Activated T-cell treated with anti-CD3 and anti-CD28 coated beads, Interleukin-2, amount 50 U/mL, for 4 hours (primary cell): ENCODE results near the gene C14orf180. TPM values are rescaled to one million over a fixed set of nuclear protein-coding genes. Genes with fewer than 3 reads are reported as not detected.
"Not testable (repeated sequence)": the region's sequence is repeated elsewhere in the genome, so short reads cannot be mapped to it uniquely, and the experiment has no call there.

ENCODE experiments used
- ATAC-seq, 2 donors: fragments of 200-7000 bp; cut with Tn5 transposase; one replicate each; pipeline ENCODE4 v1.10.0; 2021
- DNase-seq: peaks from one replicate; pipeline ENCODE4 v3.0.0-alpha.2; 2020
- H3K27me3 Mint-ChIP-seq: one replicate; pipeline ENCODE4 v1.8.0; 2021; ENCODE audit warnings: low read depth, mixed read lengths
- H3K36me3 Mint-ChIP-seq: one replicate; pipeline ENCODE4 v1.8.0; 2022; ENCODE audit warnings: mixed read lengths; ENCODE audit not compliant: insufficient read depth
- H3K4me1 Mint-ChIP-seq: one replicate; pipeline ENCODE4 v1.8.0; 2021; ENCODE audit warnings: low read depth, mixed read lengths
- H3K4me3 Mint-ChIP-seq: one replicate; pipeline ENCODE4 v1.8.0; 2021; ENCODE audit warnings: mild to moderate bottlenecking, moderate library complexity, mixed read lengths
- H3K9me3 Mint-ChIP-seq: one replicate; pipeline ENCODE4 v1.8.0; 2021; ENCODE audit warnings: mixed read lengths
- total RNA-seq, 3 donors: library from RNA; stranded (reverse); gene quantifications; one replicate each; pipeline ENCODE4 v1.2.1, GENCODE V29; 2021

Gene C14orf180
- total RNA-seq, 3 donors from 2014 or later, result not detected

GRCh38 chr14:104609666-104610065 is 30.1 kb downstream of the C14orf180 start:
- DNase-seq (no peak), ATAC-seq (no peak)
- Mint-ChIP-seq H3K9me3 (no peaks in the 10 kb centered on the region), H3K27me3 (peaks cover 56% of the 10 kb centered on the region), H3K36me3 (no peaks in the 10 kb centered on the region), H3K4me3 (no peak overlapping the region), H3K4me1 (no peaks in the 10 kb centered on the region)

- no peaks in the 10 kb centered on the region for H3K4me1 Mint-ChIP-seq
- no peaks in the 10 kb centered on the region for H3K9me3 Mint-ChIP-seq
- no peaks in the 10 kb centered on the region for H3K36me3 Mint-ChIP-seq
- no peak overlapping the region for H3K4me3 Mint-ChIP-seq
- peaks cover 46% of the 10 kb centered on the region for H3K27me3 Mint-ChIP-seq
- ATAC-seq, result no peak
- DNase-seq, result no peak
Measured at GRCh38 chr14:104610749-104611310, 31.3 kb downstream of the C14orf180 start.

- no peaks in the 10 kb centered on the region for H3K4me1 Mint-ChIP-seq
Measured at GRCh38 chr14:104611881-104612280, 32.3 kb downstream of the C14orf180 start.

GRCh38 chr14:104614126-104614812 is 34.7 kb downstream of the C14orf180 start:
- Mint-ChIP-seq H3K9me3 (no peaks in the 10 kb centered on the region), H3K36me3 (no peaks in the 10 kb centered on the region), H3K4me1 (peaks cover 2% of the 10 kb centered on the region), H3K4me3 (no peak overlapping the region), H3K27me3 (peaks cover 43% of the 10 kb centered on the region)
- DNase-seq, result no peak
- ATAC-seq, result no peak

More at GRCh38 chr14:104611881-104612280, 32.3 kb downstream of the C14orf180 start:
- Mint-ChIP-seq H3K9me3 (no peaks in the 10 kb centered on the region), H3K36me3 (no peaks in the 10 kb centered on the region), H3K27me3 (peaks cover 42% of the 10 kb centered on the region), H3K4me3 (no peak overlapping the region)
- ATAC-seq (no peak), DNase-seq (no peak)

GRCh38 chr14:104624939-104625338 is 45.4 kb downstream of the C14orf180 start:
- H3K9me3 Mint-ChIP-seq, result peaks cover 25% of the 10 kb centered on the region
- peaks cover 31% of the 10 kb centered on the region for H3K27me3 Mint-ChIP-seq
- H3K4me3 Mint-ChIP-seq, result no peak overlapping the region
- no peaks in the 10 kb centered on the region for H3K4me1 Mint-ChIP-seq
- DNase-seq, result no peak
- no peak for ATAC-seq
- no peaks in the 10 kb centered on the region for H3K36me3 Mint-ChIP-seq

- H3K4me1 Mint-ChIP-seq, result no peaks in the 10 kb centered on the region
- H3K36me3 Mint-ChIP-seq, result no peaks in the 10 kb centered on the region
Measured at GRCh38 chr14:104632781-104633180, 53.2 kb downstream of the C14orf180 start.

GRCh38 chr14:104633276-104634137 is 53.9 kb downstream of the C14orf180 start:
- ATAC-seq (no peak), DNase-seq (no peak)
- no peaks in the 10 kb centered on the region for H3K36me3 Mint-ChIP-seq
- peaks cover 8% of the 10 kb centered on the region for H3K9me3 Mint-ChIP-seq
- no peaks in the 10 kb centered on the region for H3K4me1 Mint-ChIP-seq
- H3K27me3 Mint-ChIP-seq, result peaks cover 12% of the 10 kb centered on the region
- no peak overlapping the region for H3K4me3 Mint-ChIP-seq

More at GRCh38 chr14:104632781-104633180, 53.2 kb downstream of the C14orf180 start:
- ATAC-seq, result no peak
- Mint-ChIP-seq H3K4me3 (no peak overlapping the region), H3K9me3 (peaks cover 12% of the 10 kb centered on the region), H3K27me3 (peaks cover 5% of the 10 kb centered on the region)
- DNase-seq, result no peak

GRCh38 chr14:104634138-104634760 is 54.7 kb downstream of the C14orf180 start:
- Mint-ChIP-seq H3K27me3 (peaks cover 13% of the 10 kb centered on the region), H3K4me3 (no peak overlapping the region)

GRCh38 chr14:104634886-104635570 is 55.5 kb downstream of the C14orf180 start:
- no peaks in the 10 kb centered on the region for H3K9me3 Mint-ChIP-seq
- no peaks in the 10 kb centered on the region for H3K4me1 Mint-ChIP-seq
- H3K27me3 Mint-ChIP-seq, result peaks cover 19% of the 10 kb centered on the region
- H3K36me3 Mint-ChIP-seq, result no peaks in the 10 kb centered on the region
- H3K4me3 Mint-ChIP-seq, result no peak overlapping the region
- DNase-seq (no peak), ATAC-seq (no peak)

More at GRCh38 chr14:104634138-104634760, 54.7 kb downstream of the C14orf180 start:
- no peaks in the 10 kb centered on the region for H3K36me3 Mint-ChIP-seq
- H3K9me3 Mint-ChIP-seq, result peaks cover 4% of the 10 kb centered on the region
- DNase-seq (no peak), ATAC-seq (no peak)
- no peaks in the 10 kb centered on the region for H3K4me1 Mint-ChIP-seq

GRCh38 chr14:104635717-104636116 is 56.2 kb downstream of the C14orf180 start:
- no peak overlapping the region for H3K4me3 Mint-ChIP-seq
- no peaks in the 10 kb centered on the region for H3K36me3 Mint-ChIP-seq
- ATAC-seq, result no peak
- no peaks in the 10 kb centered on the region for H3K4me1 Mint-ChIP-seq
- H3K9me3 Mint-ChIP-seq, result no peaks in the 10 kb centered on the region
- DNase-seq, result no peak
- peaks cover 19% of the 10 kb centered on the region for H3K27me3 Mint-ChIP-seq

GRCh38 chr14:104636131-104636530 is 56.6 kb downstream of the C14orf180 start:
- no peaks in the 10 kb centered on the region for H3K4me1 Mint-ChIP-seq
- H3K4me3 Mint-ChIP-seq, result no peak overlapping the region
- peaks cover 19% of the 10 kb centered on the region for H3K27me3 Mint-ChIP-seq
- no peaks in the 10 kb centered on the region for H3K36me3 Mint-ChIP-seq
- no peak for ATAC-seq
- DNase-seq, result no peak
- H3K9me3 Mint-ChIP-seq, result no peaks in the 10 kb centered on the region

GRCh38 chr14:104636846-104637545 is 57.4 kb downstream of the C14orf180 start:
- H3K27me3 Mint-ChIP-seq, result peaks cover 19% of the 10 kb centered on the region
- not testable (repeated sequence) for H3K9me3 Mint-ChIP-seq, ATAC-seq, H3K36me3 Mint-ChIP-seq, DNase-seq, H3K4me3 Mint-ChIP-seq, H3K4me1 Mint-ChIP-seq

GRCh38 chr14:104637546-104638003 is 58.0 kb downstream of the C14orf180 start:
- Mint-ChIP-seq H3K4me3 (no peak overlapping the region), H3K9me3 (no peaks in the 10 kb centered on the region), H3K4me1 (peaks cover 6% of the 10 kb centered on the region), H3K27me3 (peaks cover 19% of the 10 kb centered on the region), H3K36me3 (no peaks in the 10 kb centered on the region)
- no peak for ATAC-seq
- DNase-seq, result no peak
